Uterus (tissue), 4 donors: ENCODE results near the gene SLC41A3. TPM values are rescaled to one million over a fixed set of nuclear protein-coding genes. Genes with fewer than 3 reads are reported as not detected.

Source experiments
- DNase-seq, 2 donors: peaks; one replicate each; pipeline ENCODE4 v3.0.0-alpha.2; 2019 to 2020
- H3K27ac ChIP-seq, 2 donors: fragments of 200-600 bp; sonication (generic); 1 replicate in 1 of 2; 2 replicates in 1 of 2; pipeline ENCODE4 v1.5.1; 2016 to 2018
- H3K27me3 ChIP-seq, 2 donors: fragments of 200-600 bp; sonication (generic); one replicate each; pipeline ENCODE4 v1.5.1; 2018 to 2019; ENCODE audit warnings: control low read depth in 1 of 2
- H3K36me3 ChIP-seq, 2 donors: fragments of 200-600 bp; sonication (generic); one replicate each; pipeline ENCODE4 v1.5.1; 2019; ENCODE audit warnings: control low read depth in 1 of 2
- H3K4me1 ChIP-seq, 2 donors: fragments of 200-600 bp; sonication (generic); one replicate each; pipeline ENCODE4 v1.5.1; 2018 to 2019; ENCODE audit warnings: control low read depth in 1 of 2
- H3K4me3 ChIP-seq, 2 donors: fragments of 200-600 bp; sonication (generic); 1 replicate in 1 of 2; 2 replicates in 1 of 2; pipeline ENCODE4 v1.5.1; 2018 to 2019; ENCODE audit warnings: mild to moderate bottlenecking in 1 of 2
- H3K9me3 ChIP-seq, 2 donors: fragments of 200-600 bp; sonication (generic); one replicate each; pipeline ENCODE4 v1.5.1; 2019; ENCODE audit warnings: control low read depth in 1 of 2
- POLR2A ChIP-seq, 2 donors: fragments of 450-650 bp; IDR thresholded peaks; one replicate each; pipeline ENCODE4 v1.6.1; 2016; ENCODE audit warnings: antibody characterized with exemption in 2 of 2, mild to moderate bottlenecking in 1 of 2, moderate library complexity in 1 of 2
- intact Hi-C: fragments of 100-400 bp; cut with DNase I; formaldehyde crosslinking; loops from one replicate; pipeline ENCODE4 v1.15.1; 2023; ENCODE audit warnings: low total_unique reads
- total RNA-seq, 4 donors: library from RNA; depleted of rRNA in 3 of 4; stranded (reverse); fragments of >200 nt in 3 of 4; gene quantifications; one replicate each; pipeline versions ENCODE4 v1.1.0 to v1.2.4, GENCODE V29; 2014 to 2023
- TF ChIP-seq, protein P1 (sequence below), 4 experiments: fragments of 200-600 bp in 2 of 4; fragments of 450-650 bp in 2 of 4; sonication (generic) in 2 of 4; IDR thresholded peaks; one replicate each; pipeline ENCODE4 v1.5.1; 2016 to 2019; ENCODE audit warnings: antibody characterized with exemption in 4 of 4, mild to moderate bottlenecking in 2 of 4, moderate library complexity in 1 of 4
- donor health status: DM: yes; HTN: yes; CAD: no.

The SLC41A3 gene
- total RNA-seq, 4 donors from 2014 or later, result 65.9 to 94.9 (median 77.4) TPM

GRCh38 chr3:126085841-126086240 is 1.9 kb upstream of the SLC41A3 start:
- intact Hi-C loops, result no loop called here
- no peaks in the 10 kb centered on the region for H3K9me3 ChIP-seq

DNA sequence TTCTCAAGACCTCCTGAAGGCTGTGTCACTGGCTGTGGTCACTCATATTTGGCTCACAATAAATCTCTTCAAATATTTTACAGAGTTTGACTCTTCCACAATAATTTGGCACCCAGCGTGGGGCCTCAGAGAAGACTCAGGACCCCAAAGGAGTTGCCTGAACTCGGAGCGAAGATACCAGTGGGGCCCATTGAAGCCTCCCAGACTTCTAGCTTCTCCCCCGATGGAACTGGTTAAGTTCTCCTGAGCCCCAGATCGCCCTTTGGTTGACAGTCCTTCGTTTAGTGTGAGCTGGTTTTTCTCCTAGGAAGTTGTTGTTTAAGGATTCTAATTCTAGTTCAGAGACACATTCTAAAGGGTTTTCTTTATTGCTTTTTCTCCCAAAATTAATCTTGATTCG is 1.4 kb upstream of the SLC41A3 start:
- Histone ChIP-seq H3K4me1 (peaks cover 0 to 5% of the 10 kb centered on the region in 2 donors), H3K9me3 (no peaks in the 10 kb centered on the region), H3K27ac (peak overlapping the region in 1 of 2 donors; percentile 92), H3K27me3 (no peaks in the 10 kb centered on the region), H3K4me3 (no peak overlapping the region), H3K36me3 (no peaks in the 10 kb centered on the region)
- TF ChIP-seq, protein P1, sequence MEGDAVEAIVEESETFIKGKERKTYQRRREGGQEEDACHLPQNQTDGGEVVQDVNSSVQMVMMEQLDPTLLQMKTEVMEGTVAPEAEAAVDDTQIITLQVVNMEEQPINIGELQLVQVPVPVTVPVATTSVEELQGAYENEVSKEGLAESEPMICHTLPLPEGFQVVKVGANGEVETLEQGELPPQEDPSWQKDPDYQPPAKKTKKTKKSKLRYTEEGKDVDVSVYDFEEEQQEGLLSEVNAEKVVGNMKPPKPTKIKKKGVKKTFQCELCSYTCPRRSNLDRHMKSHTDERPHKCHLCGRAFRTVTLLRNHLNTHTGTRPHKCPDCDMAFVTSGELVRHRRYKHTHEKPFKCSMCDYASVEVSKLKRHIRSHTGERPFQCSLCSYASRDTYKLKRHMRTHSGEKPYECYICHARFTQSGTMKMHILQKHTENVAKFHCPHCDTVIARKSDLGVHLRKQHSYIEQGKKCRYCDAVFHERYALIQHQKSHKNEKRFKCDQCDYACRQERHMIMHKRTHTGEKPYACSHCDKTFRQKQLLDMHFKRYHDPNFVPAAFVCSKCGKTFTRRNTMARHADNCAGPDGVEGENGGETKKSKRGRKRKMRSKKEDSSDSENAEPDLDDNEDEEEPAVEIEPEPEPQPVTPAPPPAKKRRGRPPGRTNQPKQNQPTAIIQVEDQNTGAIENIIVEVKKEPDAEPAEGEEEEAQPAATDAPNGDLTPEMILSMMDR (IDR thresholded peaks at IDR 0.05), result no peak
- no peak for TF ChIP-seq POLR2A (IDR thresholded peaks at IDR 0.05)
- DNase-seq, result no peak
- intact Hi-C loops, result no loop called here

More at GRCh38 chr3:126085841-126086240, 1.9 kb upstream of the SLC41A3 start:
- TF ChIP-seq, protein P1 (IDR thresholded peaks at IDR 0.05), result no peak
- no peak for TF ChIP-seq POLR2A (IDR thresholded peaks at IDR 0.05)
- DNase-seq, result no peak
- H3K4me3 ChIP-seq, result no peak overlapping the region
- no peaks in the 10 kb centered on the region for H3K27me3 ChIP-seq
- no peaks in the 10 kb centered on the region for H3K36me3 ChIP-seq
- H3K27ac ChIP-seq, result no peak overlapping the region
- H3K4me1 ChIP-seq, result peaks cover 0 to 5% of the 10 kb centered on the region in 2 donors

GRCh38 chr3:126084768-126085180 is 850 bp upstream of the SLC41A3 start:
- H3K9me3 ChIP-seq, result no peaks in the 10 kb centered on the region
- no peak for DNase-seq
- intact Hi-C loops, result no loop called here
- TF ChIP-seq POLR2A (IDR thresholded peaks at IDR 0.05), result no peak
- TF ChIP-seq, protein P1 (IDR thresholded peaks at IDR 0.05), result no peak
- H3K36me3 ChIP-seq, result no peaks in the 10 kb centered on the region
- peaks cover 0 to 5% of the 10 kb centered on the region in 2 donors for H3K4me1 ChIP-seq
- peak overlapping the region; percentile 69 to 82 for H3K4me3 ChIP-seq
- peak overlapping the region; percentile 92 to 93 for H3K27ac ChIP-seq
- H3K27me3 ChIP-seq, result no peaks in the 10 kb centered on the region

DNA sequence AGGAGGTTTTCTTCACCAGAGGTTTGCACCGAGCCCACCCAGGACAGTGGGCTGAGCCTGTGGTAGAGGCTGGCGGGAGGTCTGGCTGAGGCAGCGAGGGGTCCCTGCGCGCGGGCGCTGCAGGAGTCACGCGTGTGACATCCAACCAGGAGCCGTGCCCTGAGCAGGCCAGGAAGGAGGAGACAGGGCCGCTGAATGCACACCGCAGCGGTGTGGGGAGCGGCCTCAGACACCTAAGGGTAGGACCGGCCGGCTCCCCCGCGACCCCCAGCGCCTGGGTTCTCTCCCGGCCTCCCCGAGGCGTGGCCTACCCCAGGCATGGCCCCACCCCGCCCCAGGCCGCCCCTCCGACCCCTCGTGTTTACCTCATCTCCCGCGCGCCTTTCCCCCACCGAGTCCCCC is 412 bp downstream of the SLC41A3 start:
- Histone ChIP-seq H3K4me1 (peaks cover 0 to 5% of the 10 kb centered on the region in 2 donors), H3K27ac (peak overlapping the region; percentile 92 to 93), H3K36me3 (no peaks in the 10 kb centered on the region), H3K27me3 (no peaks in the 10 kb centered on the region), H3K9me3 (no peaks in the 10 kb centered on the region), H3K4me3 (peak overlapping the region; percentile 69 to 82)
- peak in 1 of 2 donors; percentile 46 for DNase-seq
- TF ChIP-seq, protein P1 (IDR thresholded peaks at IDR 0.05), result no peak
- TF ChIP-seq POLR2A (IDR thresholded peaks at IDR 0.05), result no peak
- intact Hi-C loops, result no loop called here

DNA sequence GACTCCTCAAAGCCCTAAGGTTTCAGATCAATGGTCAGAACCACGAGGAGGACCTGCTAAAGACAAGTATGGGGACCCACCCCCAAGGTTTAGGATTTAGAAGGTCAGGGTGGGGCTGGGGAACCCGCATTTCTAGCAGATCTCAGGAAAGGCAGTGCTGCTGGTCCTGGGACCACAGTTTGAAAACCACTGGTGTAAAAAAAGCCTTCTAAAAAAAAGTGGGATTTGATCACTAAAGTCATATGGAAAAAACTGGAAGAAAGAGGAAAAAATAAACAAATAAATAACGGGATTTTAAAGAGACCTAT is 832 bp downstream of the SLC41A3 start:
- peak overlapping the region; percentile 92 to 93 for H3K27ac ChIP-seq
- no peak for TF ChIP-seq POLR2A (IDR thresholded peaks at IDR 0.05)
- TF ChIP-seq, protein P1 (IDR thresholded peaks at IDR 0.05), result no peak
- no peak for DNase-seq
- no peaks in the 10 kb centered on the region for H3K9me3 ChIP-seq
- no peaks in the 10 kb centered on the region for H3K36me3 ChIP-seq
- peaks cover 0 to 5% of the 10 kb centered on the region in 2 donors for H3K4me1 ChIP-seq
- intact Hi-C loops, result no loop called here
- no peaks in the 10 kb centered on the region for H3K27me3 ChIP-seq
- peak overlapping the region; percentile 69 to 82 for H3K4me3 ChIP-seq
